Colonic mucosa (tissue), 4 donors: ENCODE results near the gene DNAH9. TPM values are rescaled to one million over a fixed set of nuclear protein-coding genes. Genes with fewer than 3 reads are reported as not detected.

Experiments
- DNase-seq: peaks from one replicate; pipeline ENCODE4 v3.0.0-alpha.2; 2020
- H3K27ac ChIP-seq: fragments of 200-600 bp; one replicate; pipeline ENCODE4 v1.8.0; 2021
- H3K27me3 ChIP-seq: fragments of 200-600 bp; one replicate; pipeline ENCODE4 v1.8.0; 2021
- H3K36me3 ChIP-seq: fragments of 200-600 bp; one replicate; pipeline ENCODE4 v1.8.0; 2021
- H3K4me1 ChIP-seq: fragments of 200-600 bp; one replicate; pipeline ENCODE4 v1.8.0; 2021; ENCODE audit warnings: mild to moderate bottlenecking
- H3K4me3 ChIP-seq: fragments of 200-600 bp; one replicate; pipeline ENCODE4 v1.8.0; 2021
- H3K9ac ChIP-seq, 2 donors: one replicate each; pipeline ENCODE4 v1.7.0; 2013; ENCODE audit warnings: control low read depth in 2 of 2, low read depth in 2 of 2, low read length in 2 of 2
- H3K9me3 ChIP-seq: fragments of 200-600 bp; one replicate; pipeline ENCODE4 v1.8.0; 2021
- CTCF ChIP-seq: fragments of 200-600 bp; IDR thresholded peaks from one replicate; pipeline ENCODE4 v1.8.0; 2022; ENCODE audit warnings: antibody characterized with exemption, mild to moderate bottlenecking
- intact Hi-C: fragments of 100-400 bp; cut with DNase I; formaldehyde crosslinking; loops from one replicate; pipeline ENCODE4 v1.14.1; 2022
- total RNA-seq, 2 donors: library from RNA; stranded (reverse); fragmentation: NEBNext Ultra II Directional in 1 of 2; extraction: Animal tissue kit (Norgen Biotek cat#: 25700) in 1 of 2; gene quantifications; one replicate each; pipeline ENCODE4 v1.2.1, GENCODE V29; 2021
- donor health status: healthy.
- donor health status: DM: no; HTN: no; CAD: no.
- donor health status: DM: no; HTN: no; CAD: no.

DNAH9 gene
- total RNA-seq, 2 donors from 2014 or later, result 0.40 to 0.69 TPM

GRCh38 chr17:11848330-11848729 lies 250.1 kb downstream of the DNAH9 start:
- H3K9ac ChIP-seq, result no peak overlapping the region
- H3K4me3 ChIP-seq, result no peak overlapping the region
- no peaks in the 10 kb centered on the region for H3K9me3 ChIP-seq
- no peak overlapping the region for H3K27ac ChIP-seq
- TF ChIP-seq CTCF, result no peak
- no peak for DNase-seq
- H3K36me3 ChIP-seq, result no peaks in the 10 kb centered on the region
- intact Hi-C loops, result no loop called here
- no peaks in the 10 kb centered on the region for H3K4me1 ChIP-seq
- H3K27me3 ChIP-seq, result no peaks in the 10 kb centered on the region

GRCh38 chr17:11852231-11852630 lies 254.0 kb downstream of the DNAH9 start:
- intact Hi-C loops, result no loop called here
- H3K4me1 ChIP-seq, result no peaks in the 10 kb centered on the region
- no peak for TF ChIP-seq CTCF
- DNase-seq, result no peak
- no peak overlapping the region for H3K4me3 ChIP-seq
- no peak overlapping the region for H3K27ac ChIP-seq
- no peak overlapping the region for H3K9ac ChIP-seq
- H3K9me3 ChIP-seq, result no peaks in the 10 kb centered on the region
- H3K27me3 ChIP-seq, result no peaks in the 10 kb centered on the region
- H3K36me3 ChIP-seq, result no peaks in the 10 kb centered on the region

- no peak overlapping the region for H3K9ac ChIP-seq
- H3K4me1 ChIP-seq, result no peaks in the 10 kb centered on the region
- no peaks in the 10 kb centered on the region for H3K27me3 ChIP-seq
- no peak overlapping the region for H3K4me3 ChIP-seq
- DNase-seq, result no peak
- no peaks in the 10 kb centered on the region for H3K9me3 ChIP-seq
- intact Hi-C loops, result no loop called here
- H3K27ac ChIP-seq, result no peak overlapping the region
- H3K36me3 ChIP-seq, result no peaks in the 10 kb centered on the region
- no peak for TF ChIP-seq CTCF
Observed at GRCh38 chr17:11852912-11853311, 254.6 kb downstream of the DNAH9 start.

- intact Hi-C loops, result no loop called here
- no peak for DNase-seq
- no peak for TF ChIP-seq CTCF
- Histone ChIP-seq H3K9ac (no peak overlapping the region), H3K4me1 (no peaks in the 10 kb centered on the region), H3K9me3 (no peaks in the 10 kb centered on the region), H3K27ac (no peak overlapping the region), H3K36me3 (no peaks in the 10 kb centered on the region), H3K4me3 (no peak overlapping the region), H3K27me3 (no peaks in the 10 kb centered on the region)
Observed at GRCh38 chr17:11853321-11854151, 255.3 kb downstream of the DNAH9 start.

- H3K4me3 ChIP-seq, result no peak overlapping the region
- no peak for TF ChIP-seq CTCF
- no peaks in the 10 kb centered on the region for H3K9me3 ChIP-seq
- no peaks in the 10 kb centered on the region for H3K4me1 ChIP-seq
- no peaks in the 10 kb centered on the region for H3K27me3 ChIP-seq
- no peaks in the 10 kb centered on the region for H3K36me3 ChIP-seq
- no peak for DNase-seq
- peak overlapping the region; percentile 76 for H3K27ac ChIP-seq
- intact Hi-C loops, result no loop called here
- no peak overlapping the region for H3K9ac ChIP-seq
Observed at GRCh38 chr17:11855306-11855705, 257.0 kb downstream of the DNAH9 start.
